ENCODE measurements around the gene GNAO1.
A peak's percentile ranks its signal among the peaks of the same experiment; 100 is the strongest.

The GNAO1 gene

DNA sequence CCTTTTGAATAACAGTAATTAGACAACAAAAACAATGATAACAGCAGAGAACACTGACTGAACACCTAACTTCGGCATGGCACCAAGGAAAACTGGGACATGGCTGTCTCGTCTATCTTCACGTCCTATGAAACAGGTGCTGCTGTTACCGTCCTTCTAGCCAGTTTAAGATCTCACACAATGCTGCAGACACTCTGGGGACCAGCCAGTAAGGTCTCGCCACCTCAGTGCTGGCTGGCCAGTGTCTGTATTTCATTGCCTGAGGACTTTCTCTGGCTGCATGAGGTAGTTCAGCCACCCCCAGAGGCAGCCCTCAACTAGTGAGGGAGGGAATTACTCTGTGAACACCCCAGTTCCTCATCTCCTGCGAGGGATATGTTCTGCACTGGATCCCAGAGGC lies 176.5 kb downstream of the GNAO1 start:
- no peaks in the 10 kb centered on the region for H3K9me3 Mint-ChIP-seq
- H3K36me3 Mint-ChIP-seq (ENCODE audit: low read depth) = peaks cover 49% of the 10 kb centered on the region
- H3K4me3 Mint-ChIP-seq = no peak overlapping the region
- peaks cover 25% of the 10 kb centered on the region for H3K4me1 Mint-ChIP-seq
- H3K27me3 Mint-ChIP-seq (ENCODE audit: low read depth) = peaks cover 4% of the 10 kb centered on the region
- H3K27ac Mint-ChIP-seq = no peak overlapping the region
- TF ChIP-seq, protein P1, sequence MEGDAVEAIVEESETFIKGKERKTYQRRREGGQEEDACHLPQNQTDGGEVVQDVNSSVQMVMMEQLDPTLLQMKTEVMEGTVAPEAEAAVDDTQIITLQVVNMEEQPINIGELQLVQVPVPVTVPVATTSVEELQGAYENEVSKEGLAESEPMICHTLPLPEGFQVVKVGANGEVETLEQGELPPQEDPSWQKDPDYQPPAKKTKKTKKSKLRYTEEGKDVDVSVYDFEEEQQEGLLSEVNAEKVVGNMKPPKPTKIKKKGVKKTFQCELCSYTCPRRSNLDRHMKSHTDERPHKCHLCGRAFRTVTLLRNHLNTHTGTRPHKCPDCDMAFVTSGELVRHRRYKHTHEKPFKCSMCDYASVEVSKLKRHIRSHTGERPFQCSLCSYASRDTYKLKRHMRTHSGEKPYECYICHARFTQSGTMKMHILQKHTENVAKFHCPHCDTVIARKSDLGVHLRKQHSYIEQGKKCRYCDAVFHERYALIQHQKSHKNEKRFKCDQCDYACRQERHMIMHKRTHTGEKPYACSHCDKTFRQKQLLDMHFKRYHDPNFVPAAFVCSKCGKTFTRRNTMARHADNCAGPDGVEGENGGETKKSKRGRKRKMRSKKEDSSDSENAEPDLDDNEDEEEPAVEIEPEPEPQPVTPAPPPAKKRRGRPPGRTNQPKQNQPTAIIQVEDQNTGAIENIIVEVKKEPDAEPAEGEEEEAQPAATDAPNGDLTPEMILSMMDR (IDR thresholded peaks at IDR 0.05; ENCODE audit: unreplicated experiment in 3 of 3) = no peak

DNA sequence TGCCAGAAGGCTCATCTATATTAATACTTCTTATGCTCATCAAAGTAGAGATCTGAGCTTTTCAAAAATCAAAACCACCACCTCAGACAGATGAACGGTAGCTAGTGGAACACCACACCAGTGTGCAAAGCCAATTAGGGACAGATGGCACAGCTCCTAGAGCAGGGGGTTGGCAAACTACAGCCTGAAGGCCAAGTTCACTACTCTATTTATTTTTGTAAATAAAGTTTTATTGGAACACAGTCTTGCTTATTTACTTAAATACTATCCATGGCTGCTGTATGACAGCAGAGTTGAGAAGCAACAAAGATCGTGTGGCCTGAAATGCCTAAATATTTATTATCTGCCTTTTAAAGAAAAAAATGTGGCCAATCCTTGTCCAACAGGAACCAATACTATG lies 177.3 kb downstream of the GNAO1 start:
- Mint-ChIP-seq H3K27me3 (ENCODE audit: low read depth) (peaks cover 4% of the 10 kb centered on the region), H3K4me1 (peaks cover 30% of the 10 kb centered on the region)

DNA sequence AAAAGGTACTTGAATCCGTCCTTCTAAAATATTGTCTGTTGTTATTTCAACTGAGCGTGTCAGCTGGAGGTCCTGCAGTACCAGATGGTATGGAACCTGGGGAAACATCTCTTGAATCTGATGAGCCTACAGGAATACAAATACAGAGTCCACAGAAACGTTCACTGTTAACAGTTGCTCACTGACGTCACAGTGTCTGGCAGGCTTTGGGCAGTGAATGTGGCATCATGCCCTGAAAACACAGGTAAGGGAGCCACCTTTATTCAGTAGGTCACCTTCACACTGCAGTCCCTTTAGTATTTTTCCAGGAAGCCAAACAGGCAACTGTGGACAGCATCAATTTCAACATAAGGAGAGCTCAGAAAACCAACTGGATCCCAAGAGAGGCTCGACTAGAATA lies 177.9 kb downstream of the GNAO1 start:
- peaks cover 31% of the 10 kb centered on the region for H3K4me1 Mint-ChIP-seq
- H3K9me3 Mint-ChIP-seq = no peaks in the 10 kb centered on the region
- no peak overlapping the region for H3K4me3 Mint-ChIP-seq
- H3K27me3 Mint-ChIP-seq (ENCODE audit: low read depth) = peaks cover 4% of the 10 kb centered on the region
- H3K27ac Mint-ChIP-seq = peak overlapping the region in 2 of 3 experiments; percentile 70 to 98
- peaks cover 46% of the 10 kb centered on the region for H3K36me3 Mint-ChIP-seq (ENCODE audit: low read depth)
- TF ChIP-seq, protein P1 (IDR thresholded peaks at IDR 0.05; ENCODE audit: unreplicated experiment in 3 of 3) = no peak

More for the DNA sequence above, 177.3 kb downstream of the GNAO1 start:
- peaks cover 46% of the 10 kb centered on the region for H3K36me3 Mint-ChIP-seq (ENCODE audit: low read depth)
- TF ChIP-seq, protein P1 (IDR thresholded peaks at IDR 0.05; ENCODE audit: unreplicated experiment in 3 of 3) = no peak
- H3K27ac Mint-ChIP-seq = no peak overlapping the region
- no peak overlapping the region for H3K4me3 Mint-ChIP-seq
- H3K9me3 Mint-ChIP-seq = no peaks in the 10 kb centered on the region

DNA sequence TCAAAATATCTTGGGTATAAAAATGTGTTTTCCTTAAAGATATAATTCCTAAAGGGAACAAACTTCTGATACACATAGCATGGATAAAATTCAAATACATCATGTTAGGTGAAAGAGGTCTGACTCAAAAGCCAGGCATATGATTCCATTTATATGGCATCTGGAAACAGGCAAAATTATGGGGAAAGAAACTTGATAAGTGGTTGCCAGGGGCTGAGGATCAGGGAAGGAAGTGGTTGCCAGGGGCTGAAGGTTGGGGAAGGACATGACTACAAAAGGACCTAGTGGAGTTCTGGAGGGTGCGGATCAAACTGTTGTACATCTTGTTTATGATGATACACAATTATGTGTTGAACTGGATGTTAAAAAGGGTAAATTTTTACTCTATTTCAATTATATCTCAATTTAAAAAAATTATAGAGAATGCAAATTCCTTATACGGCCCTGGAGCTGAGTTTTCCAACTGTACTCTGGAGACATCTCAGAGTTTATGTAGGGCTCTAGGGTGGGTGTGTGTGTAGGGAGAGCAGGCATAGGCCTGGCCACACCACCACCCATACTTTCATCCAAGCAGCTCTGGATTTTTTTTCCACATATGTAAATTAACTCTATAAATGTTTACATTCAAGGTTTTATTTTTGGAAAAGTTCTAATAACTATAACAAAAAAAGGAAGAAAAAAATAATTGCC lies 179.0 kb downstream of the GNAO1 start:
- Mint-ChIP-seq H3K9me3 (no peaks in the 10 kb centered on the region), H3K27me3 (ENCODE audit: low read depth) (no peaks in the 10 kb centered on the region), H3K36me3 (ENCODE audit: low read depth) (peaks cover 45% of the 10 kb centered on the region), H3K4me3 (no peak overlapping the region), H3K4me1 (peaks cover 31% of the 10 kb centered on the region), H3K27ac (peak overlapping the region; percentile 92 to 98 (median 94))
- TF ChIP-seq, protein P1 (IDR thresholded peaks at IDR 0.05; ENCODE audit: unreplicated experiment in 3 of 3) = no peak

DNA sequence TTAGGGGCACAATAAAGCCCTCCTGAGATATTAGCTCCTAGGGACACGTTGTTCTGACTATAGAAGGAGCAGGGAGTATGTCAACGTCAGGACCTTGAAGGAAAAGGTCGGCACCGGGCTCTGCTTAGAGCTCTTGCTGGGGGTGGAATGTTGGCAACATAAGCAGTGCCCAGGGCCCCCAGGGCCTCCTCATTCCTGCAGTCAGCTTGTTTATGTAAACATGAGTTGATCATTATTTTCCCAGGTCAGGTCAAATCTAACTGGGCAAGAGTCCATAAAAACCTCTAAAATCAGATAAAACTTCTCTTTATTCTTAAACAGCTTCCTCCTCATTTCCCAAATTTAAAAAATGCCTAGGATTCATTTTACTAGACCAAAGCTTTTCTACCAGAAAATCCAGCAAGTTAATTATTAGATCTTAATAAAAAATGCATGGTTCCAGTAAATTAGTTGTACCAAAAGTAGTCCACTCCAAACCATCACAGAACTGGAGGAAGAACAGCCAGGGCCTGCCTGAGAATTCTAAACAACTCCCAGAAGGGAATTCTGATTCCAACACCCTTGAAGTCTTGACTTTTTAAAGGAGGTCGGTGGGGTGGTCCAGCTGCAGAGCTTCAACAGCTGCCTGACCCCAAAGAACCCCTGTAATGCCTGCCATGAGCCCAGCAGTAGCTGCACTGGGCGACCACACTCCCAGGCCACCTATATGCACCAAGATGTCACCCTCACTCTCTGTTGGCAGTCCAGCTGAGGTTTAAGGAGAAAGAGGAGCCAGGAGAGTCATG lies 179.8 kb downstream of the GNAO1 start:
- Mint-ChIP-seq H3K27ac (peak overlapping the region; percentile 92 to 98 (median 94)), H3K36me3 (ENCODE audit: low read depth) (peaks cover 48% of the 10 kb centered on the region), H3K9me3 (no peaks in the 10 kb centered on the region), H3K4me1 (peaks cover 31% of the 10 kb centered on the region), H3K4me3 (no peak overlapping the region), H3K27me3 (ENCODE audit: low read depth) (no peaks in the 10 kb centered on the region)
- TF ChIP-seq, protein P1 (IDR thresholded peaks at IDR 0.05; ENCODE audit: unreplicated experiment in 3 of 3) = no peak
